H1 (cell line): ENCODE data around the gene TPD52L2. TPM values are rescaled to one million over a fixed set of nuclear protein-coding genes. Genes with fewer than 3 reads are reported as not detected.

Experiments
- EP300 ChIP-seq, 2 experiments: IDR thresholded peaks; 1 replicate in 1 of 2; 2 replicates in 1 of 2; pipeline ENCODE4 v1.6.1; 2011 to 2012; ENCODE audit warnings: low read depth in 2 of 2, low read length in 2 of 2, mild to moderate bottlenecking in 2 of 2, borderline replicate concordance in 1 of 2, inconsistent platforms in 1 of 2, moderate library complexity in 1 of 2
- EZH2 ChIP-seq: fragments of 200-600 bp; sonication (generic); IDR thresholded peaks from 2 replicates; pipeline ENCODE4 v1.7.1; 2012; ENCODE audit warnings: low read depth, mild to moderate bottlenecking, moderate library complexity, low read length, inconsistent platforms; ENCODE audit not compliant: severe bottlenecking
- JUN ChIP-seq: IDR thresholded peaks from 2 replicates; pipeline ENCODE4 v1.6.1; 2011; ENCODE audit warnings: low read depth, mild to moderate bottlenecking, improper control_type of control experiment, low read length
- RBBP5 ChIP-seq: IDR thresholded peaks from 2 replicates; pipeline ENCODE4 v1.7.1; 2012; ENCODE audit warnings: low read depth, mild to moderate bottlenecking, inconsistent platforms, low read length, moderate library complexity, borderline replicate concordance
- SIRT6 ChIP-seq: IDR thresholded peaks from one replicate; pipeline ENCODE4 v1.7.1; 2012; ENCODE audit warnings: low read length, inconsistent platforms
- polyA plus RNA-seq, 7 experiments: library from polyadenylated mRNA; depleted of rRNA in 3 of 7; stranded (reverse) in 5 of 7; unstranded in 2 of 7; fragments of >200 nt in 5 of 7; fragments of 200-250 nt in 2 of 7; gene quantifications; 1 replicate in 5 of 7; 2 replicates in 1 of 7; 4 replicates in 1 of 7; pipeline versions ENCODE4 v1.2.1 to v1.2.3, GENCODE V29; 2011 to 2013; ENCODE audit warnings: missing spikeins in 2 of 7, mixed read lengths in 2 of 7
- total RNA-seq: library from RNA; stranded (reverse); fragmentation: NEBNext Ultra II Directional; extraction: Animal tissue kit (Norgen Biotek cat#: 25700); gene quantifications from 2 replicates; pipeline ENCODE4 v1.2.1, GENCODE V29; 2021
- TF ChIP-seq, protein P1 (sequence below), 3 experiments: IDR thresholded peaks; 1 replicate in 2 of 3; 2 replicates in 1 of 3; pipeline versions ENCODE4 v1.5.1 to v1.6.1; 2011; ENCODE audit warnings: low read length in 3 of 3, mild to moderate bottlenecking in 3 of 3, inconsistent platforms in 2 of 3, low read depth in 1 of 3, moderate library complexity in 1 of 3; ENCODE audit not compliant: insufficient read depth in 1 of 3; ENCODE audit errors: control extremely low read depth in 1 of 3
- TF ChIP-seq, protein P2 (sequence below): IDR thresholded peaks from 2 replicates; pipeline ENCODE4 v1.6.1; 2012; ENCODE audit warnings: inconsistent platforms

Gene TPD52L2
- total and polyA plus RNA-seq, 2 of the 8 experiments (the other 6 are each of a cell fraction or from before 2014, with no cell fraction given): 77.1 to 80.2 TPM

DNA sequence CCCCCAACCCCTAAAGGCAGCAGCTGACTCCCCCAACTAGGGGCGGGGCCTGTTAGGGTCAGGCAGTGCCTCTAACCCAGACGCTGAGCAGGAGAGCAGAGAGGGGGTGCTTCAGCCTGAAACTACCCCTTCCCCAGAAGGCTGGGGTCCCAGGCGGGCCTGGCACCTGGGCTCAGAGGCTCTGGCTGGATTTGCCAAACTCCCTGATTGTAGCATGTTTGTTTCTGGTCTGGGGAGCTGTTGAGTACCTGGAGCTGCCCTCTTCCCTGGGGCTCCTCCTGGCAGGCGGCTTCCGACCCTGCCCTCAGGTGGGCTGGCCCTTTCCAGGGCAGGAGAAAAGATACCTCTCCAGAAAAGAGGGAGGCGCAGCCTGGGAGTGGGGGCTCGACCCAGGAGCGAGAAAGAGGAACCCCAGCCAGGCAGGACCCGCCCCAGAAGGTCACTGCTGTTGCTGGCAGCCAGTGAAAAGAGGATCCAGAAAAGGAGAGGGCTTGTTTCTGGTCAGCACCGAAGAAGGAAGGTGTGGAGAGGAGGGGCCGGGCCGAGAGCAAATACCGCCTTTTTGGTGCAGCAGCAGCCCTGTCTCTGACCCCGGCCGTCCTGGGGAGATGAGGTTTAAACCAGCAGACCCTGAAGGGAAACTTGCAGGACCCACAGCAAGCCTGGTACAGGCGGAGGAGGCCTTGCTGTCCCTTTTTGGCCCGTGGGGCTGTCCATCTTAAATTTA, 4.6 kb upstream of the TPD52L2 start (continued):
- TF ChIP-seq, protein P1, sequence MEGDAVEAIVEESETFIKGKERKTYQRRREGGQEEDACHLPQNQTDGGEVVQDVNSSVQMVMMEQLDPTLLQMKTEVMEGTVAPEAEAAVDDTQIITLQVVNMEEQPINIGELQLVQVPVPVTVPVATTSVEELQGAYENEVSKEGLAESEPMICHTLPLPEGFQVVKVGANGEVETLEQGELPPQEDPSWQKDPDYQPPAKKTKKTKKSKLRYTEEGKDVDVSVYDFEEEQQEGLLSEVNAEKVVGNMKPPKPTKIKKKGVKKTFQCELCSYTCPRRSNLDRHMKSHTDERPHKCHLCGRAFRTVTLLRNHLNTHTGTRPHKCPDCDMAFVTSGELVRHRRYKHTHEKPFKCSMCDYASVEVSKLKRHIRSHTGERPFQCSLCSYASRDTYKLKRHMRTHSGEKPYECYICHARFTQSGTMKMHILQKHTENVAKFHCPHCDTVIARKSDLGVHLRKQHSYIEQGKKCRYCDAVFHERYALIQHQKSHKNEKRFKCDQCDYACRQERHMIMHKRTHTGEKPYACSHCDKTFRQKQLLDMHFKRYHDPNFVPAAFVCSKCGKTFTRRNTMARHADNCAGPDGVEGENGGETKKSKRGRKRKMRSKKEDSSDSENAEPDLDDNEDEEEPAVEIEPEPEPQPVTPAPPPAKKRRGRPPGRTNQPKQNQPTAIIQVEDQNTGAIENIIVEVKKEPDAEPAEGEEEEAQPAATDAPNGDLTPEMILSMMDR (IDR thresholded peaks at IDR 0.05; ENCODE audit: control extremely low read depth in 1 of 3, insufficient read depth in 1 of 3, low read depth in 1 of 3, low read length in 3 of 3): no peak
- TF ChIP-seq EP300 (IDR thresholded peaks at IDR 0.05; ENCODE audit: borderline replicate concordance in 1 of 2, low read depth in 2 of 2, low read length in 2 of 2) (no peak), RBBP5 (no peak), EZH2 (no peak), SIRT6 (no peak), JUN (no peak)
- TF ChIP-seq, protein P2, sequence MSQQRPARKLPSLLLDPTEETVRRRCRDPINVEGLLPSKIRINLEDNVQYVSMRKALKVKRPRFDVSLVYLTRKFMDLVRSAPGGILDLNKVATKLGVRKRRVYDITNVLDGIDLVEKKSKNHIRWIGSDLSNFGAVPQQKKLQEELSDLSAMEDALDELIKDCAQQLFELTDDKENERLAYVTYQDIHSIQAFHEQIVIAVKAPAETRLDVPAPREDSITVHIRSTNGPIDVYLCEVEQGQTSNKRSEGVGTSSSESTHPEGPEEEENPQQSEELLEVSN: no peak
- TF ChIP-seq, all 59 proteins: peak for 0
